Gastrocnemius medialis (tissue), 4 donors: ENCODE data around the gene OTUD7B. TPM values are rescaled to one million over a fixed set of nuclear protein-coding genes. Genes with fewer than 3 reads are reported as not detected.

Experiments used
- ATAC-seq, 2 donors: fragments of 150-250 bp; one replicate each; pipeline ENCODE4 v1.9.1; 2016
- DNase-seq, 2 donors: peaks; one replicate each; pipeline ENCODE4 v3.0.0-alpha.2; 2019
- H3K27ac ChIP-seq, 4 donors: fragments of 200-600 bp; sonication (generic); 1 replicate in 1 of 4; 2 replicates in 3 of 4; pipeline ENCODE4 v1.5.1; 2016 to 2018; ENCODE audit warnings: mild to moderate bottlenecking in 2 of 4, moderate library complexity in 1 of 4
- H3K27me3 ChIP-seq, 3 donors: fragments of 200-600 bp; sonication (generic) in 2 of 3; 1 replicate in 1 of 3; 2 replicates in 2 of 3; pipeline versions ENCODE4 v1.5.1 to v1.6.0; 2016 to 2019; ENCODE audit warnings: mild to moderate bottlenecking in 1 of 3, moderate library complexity in 1 of 3
- H3K36me3 ChIP-seq, 2 donors: fragments of 200-600 bp; sonication (generic) in 1 of 2; one replicate each; pipeline ENCODE4 v1.5.1; 2017 to 2018
- H3K4me1 ChIP-seq, 2 donors: fragments of 200-600 bp; sonication (generic) in 1 of 2; one replicate each; pipeline ENCODE4 v1.5.1; 2016 to 2017; ENCODE audit warnings: mild to moderate bottlenecking in 2 of 2
- H3K4me3 ChIP-seq, 4 donors: fragments of 200-600 bp; sonication (generic) in 3 of 4; 1 replicate in 1 of 4; 2 replicates in 3 of 4; pipeline ENCODE4 v1.5.1; 2016 to 2019; ENCODE audit warnings: mild to moderate bottlenecking in 2 of 4
- H3K9me3 ChIP-seq, 3 donors: fragments of 200-600 bp; sonication (generic) in 2 of 3; 1 replicate in 1 of 3; 2 replicates in 2 of 3; pipeline ENCODE4 v1.5.1; 2016 to 2019
- POLR2A ChIP-seq, 2 donors: fragments of 450-650 bp; IDR thresholded peaks; one replicate each; pipeline ENCODE4 v1.6.1; 2017; ENCODE audit warnings: antibody characterized with exemption in 2 of 2, mild to moderate bottlenecking in 2 of 2, moderate library complexity in 2 of 2
- in situ Hi-C, 4 donors: fragments of 200-750 bp; cut with MboI; loops; one replicate each; pipeline versions ENCODE4 v1.15.0 to v1.8.0; 2017; ENCODE audit warnings: low sequenced_read_pairs in 4 of 4
- intact Hi-C: fragments of 100-400 bp; cut with DNase I; formaldehyde crosslinking; loops from one replicate; pipeline ENCODE4 v1.15.1; 2023; ENCODE audit warnings: low total_unique reads
- total RNA-seq, 4 donors: library from RNA; depleted of rRNA; stranded (reverse); fragments of >200 nt; gene quantifications; one replicate each; pipeline versions ENCODE4 v1.1.0 to v1.2.3, GENCODE V29; 2016
- TF ChIP-seq, protein P1 (sequence below), 5 experiments: fragments of 450-650 bp in 3 of 5; fragments of 200-600 bp in 2 of 5; sonication (generic) in 2 of 5; IDR thresholded peaks in 4 of 5; conservative IDR thresholded peaks in 1 of 5; 1 replicate in 4 of 5; 2 replicates in 1 of 5; pipeline ENCODE4 v1.5.1; 2016 to 2019; ENCODE audit warnings: antibody characterized with exemption in 5 of 5, mild to moderate bottlenecking in 3 of 5, moderate library complexity in 3 of 5

The OTUD7B gene
- total RNA-seq, 4 donors from 2014 or later: 27.2 to 51.3 (median 43.6) TPM

DNA sequence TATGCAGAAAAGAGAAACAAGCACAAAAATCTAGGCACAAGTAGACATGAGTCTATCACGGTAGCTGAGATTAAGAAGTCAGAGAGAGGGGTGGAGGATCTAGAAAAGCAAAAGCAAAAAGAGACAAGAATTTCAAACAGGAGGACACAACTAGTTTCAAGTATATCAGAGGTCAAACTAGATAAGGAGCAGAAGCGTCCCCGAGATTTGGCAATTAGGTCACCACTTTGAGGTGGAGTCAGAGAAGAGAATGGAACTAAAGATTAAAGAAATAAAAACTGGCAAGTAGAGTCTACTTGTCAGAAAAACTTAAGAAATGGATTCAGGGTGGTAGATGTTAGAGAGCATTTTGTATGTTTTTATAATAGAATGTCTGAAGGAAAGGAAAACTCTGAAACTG, 85.2 kb downstream of the OTUD7B start:
- in situ Hi-C loops (no loop called here), intact Hi-C loops (no loop called here)
- Histone ChIP-seq H3K36me3 (peaks cover 0 to 54% of the 10 kb centered on the region in 2 donors), H3K9me3 (no peaks in the 10 kb centered on the region), H3K27me3 (no peaks in the 10 kb centered on the region), H3K4me3 (no peak overlapping the region), H3K27ac (no peak overlapping the region), H3K4me1 (peaks cover 29 to 33% of the 10 kb centered on the region in 2 donors)
- TF ChIP-seq, protein P1, sequence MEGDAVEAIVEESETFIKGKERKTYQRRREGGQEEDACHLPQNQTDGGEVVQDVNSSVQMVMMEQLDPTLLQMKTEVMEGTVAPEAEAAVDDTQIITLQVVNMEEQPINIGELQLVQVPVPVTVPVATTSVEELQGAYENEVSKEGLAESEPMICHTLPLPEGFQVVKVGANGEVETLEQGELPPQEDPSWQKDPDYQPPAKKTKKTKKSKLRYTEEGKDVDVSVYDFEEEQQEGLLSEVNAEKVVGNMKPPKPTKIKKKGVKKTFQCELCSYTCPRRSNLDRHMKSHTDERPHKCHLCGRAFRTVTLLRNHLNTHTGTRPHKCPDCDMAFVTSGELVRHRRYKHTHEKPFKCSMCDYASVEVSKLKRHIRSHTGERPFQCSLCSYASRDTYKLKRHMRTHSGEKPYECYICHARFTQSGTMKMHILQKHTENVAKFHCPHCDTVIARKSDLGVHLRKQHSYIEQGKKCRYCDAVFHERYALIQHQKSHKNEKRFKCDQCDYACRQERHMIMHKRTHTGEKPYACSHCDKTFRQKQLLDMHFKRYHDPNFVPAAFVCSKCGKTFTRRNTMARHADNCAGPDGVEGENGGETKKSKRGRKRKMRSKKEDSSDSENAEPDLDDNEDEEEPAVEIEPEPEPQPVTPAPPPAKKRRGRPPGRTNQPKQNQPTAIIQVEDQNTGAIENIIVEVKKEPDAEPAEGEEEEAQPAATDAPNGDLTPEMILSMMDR (IDR thresholded peaks at IDR 0.05 in 4 of 5, conservative IDR thresholded peaks at IDR 0.05 in 1 of 5): no peak
- no peak for TF ChIP-seq POLR2A (IDR thresholded peaks at IDR 0.05)
- no peak for ATAC-seq
- DNase-seq: no peak

DNA sequence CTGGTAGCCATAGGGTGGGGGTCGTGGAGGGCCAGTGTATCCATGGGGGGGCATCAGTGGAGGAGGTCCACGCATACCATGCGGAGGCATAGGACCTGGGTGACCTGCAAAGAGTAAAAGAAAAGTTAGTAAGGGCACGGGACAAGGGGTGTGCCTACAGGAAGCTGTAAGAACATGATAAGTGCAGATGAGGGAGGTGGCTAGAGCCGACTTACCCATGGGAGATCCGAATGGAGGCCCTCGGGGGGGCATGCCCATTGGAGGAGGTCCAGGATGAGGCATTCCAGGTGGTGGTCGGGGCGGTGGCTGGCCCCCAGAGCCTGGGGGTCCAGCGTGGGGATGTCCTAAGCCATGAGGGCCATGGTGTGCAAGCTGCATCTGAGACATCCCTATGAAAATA, 86.9 kb downstream of the OTUD7B start:
- H3K36me3 ChIP-seq: peaks cover 0 to 54% of the 10 kb centered on the region in 2 donors
- intact Hi-C loops: no loop called here

DNA sequence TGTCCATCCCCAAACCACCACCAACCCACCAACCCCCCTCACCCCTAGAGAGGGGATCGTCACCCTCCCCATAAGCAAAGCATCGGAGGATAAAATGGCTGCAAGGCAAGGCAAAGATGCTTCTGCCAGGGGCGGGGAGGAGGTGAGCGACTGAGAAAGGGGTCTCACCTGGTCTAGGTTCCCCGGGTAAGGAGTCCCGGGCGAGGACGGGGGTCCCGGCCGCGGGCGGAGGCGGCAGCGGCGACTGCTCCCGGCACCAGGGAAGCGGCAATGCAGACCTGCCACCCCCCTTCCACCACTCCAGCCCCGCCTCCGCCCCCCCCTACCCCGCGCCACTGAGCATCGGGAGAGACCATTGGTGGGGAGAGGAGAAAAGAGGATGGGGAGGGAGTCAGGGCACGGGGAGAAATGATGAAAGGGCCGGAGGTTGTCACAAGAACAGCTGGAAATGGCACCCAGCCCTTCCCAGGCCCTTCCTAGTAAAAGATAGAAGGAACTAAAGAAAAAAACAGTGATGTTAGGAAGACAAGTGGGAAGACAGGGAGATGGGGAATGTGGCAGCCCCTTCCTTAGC, 92.9 kb downstream of the OTUD7B start, which contains the start of gene SV2A:
TSS of gene SV2A (minus strand) at position 274 of the 574 bp plus-strand sequence. CDS start 4,004 bp downstream, outside the sequence.
- ATAC-seq (no peak), DNase-seq (no peak)
- Histone ChIP-seq H3K36me3 (peaks cover 0 to 10% of the 10 kb centered on the region in 2 donors), H3K27me3 (peaks cover 11 to 19% (median 13%) of the 10 kb centered on the region in 3 donors), H3K9me3 (no peaks in the 10 kb centered on the region), H3K27ac (no peak within 1 kb of the TSS), H3K4me1 (no peaks in the 10 kb centered on the region), H3K4me3 (peak within 1 kb of the TSS in 3 of 4 donors; percentile 33 to 44 (median 36))
- in situ Hi-C loops: no loop called here
- TF ChIP-seq, protein P1 (IDR thresholded peaks at IDR 0.05 in 4 of 5, conservative IDR thresholded peaks at IDR 0.05 in 1 of 5): no peak
- no peak for TF ChIP-seq POLR2A (IDR thresholded peaks at IDR 0.05)
- intact Hi-C loops: no loop called here

More for the DNA sequence above, 86.9 kb downstream of the OTUD7B start:
- in situ Hi-C loops: no loop called here
- Histone ChIP-seq H3K4me1 (peaks cover 29 to 32% of the 10 kb centered on the region in 2 donors), H3K27ac (no peak overlapping the region), H3K27me3 (peaks cover 0 to 4% (median under 1%) of the 10 kb centered on the region in 3 donors), H3K4me3 (no peak overlapping the region), H3K9me3 (no peaks in the 10 kb centered on the region)
- no peak for TF ChIP-seq POLR2A (IDR thresholded peaks at IDR 0.05)
- TF ChIP-seq, protein P1 (IDR thresholded peaks at IDR 0.05 in 4 of 5, conservative IDR thresholded peaks at IDR 0.05 in 1 of 5): no peak
- ATAC-seq: no peak
- no peak for DNase-seq

DNA sequence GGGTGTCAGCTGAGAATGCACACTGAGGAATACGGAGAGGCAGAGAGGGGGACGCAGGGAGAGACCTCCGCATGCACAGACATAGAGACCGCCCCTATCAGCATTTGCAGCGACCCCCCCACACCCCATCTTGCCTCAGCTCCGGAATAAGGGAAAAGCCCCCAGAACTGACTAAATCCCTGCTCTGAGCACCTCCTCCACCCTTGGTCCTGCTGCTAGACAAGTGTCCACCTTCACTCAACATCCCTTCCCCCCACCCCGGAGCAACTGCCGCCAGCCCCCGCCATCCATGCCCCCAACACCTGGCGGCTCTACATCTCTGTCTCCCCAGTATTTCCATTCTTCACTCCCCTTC, 93.7 kb downstream of the OTUD7B start:
- Histone ChIP-seq H3K36me3 (peaks cover 0 to 3% of the 10 kb centered on the region in 2 donors), H3K4me1 (no peaks in the 10 kb centered on the region), H3K4me3 (no peak overlapping the region), H3K9me3 (no peaks in the 10 kb centered on the region), H3K27me3 (peaks cover 11 to 19% (median 13%) of the 10 kb centered on the region in 3 donors), H3K27ac (no peak overlapping the region)
- in situ Hi-C loops: no loop called here
- ATAC-seq: no peak
- DNase-seq: no peak
- intact Hi-C loops: no loop called here
- TF ChIP-seq POLR2A (IDR thresholded peaks at IDR 0.05): no peak
- TF ChIP-seq, protein P1 (IDR thresholded peaks at IDR 0.05 in 4 of 5, conservative IDR thresholded peaks at IDR 0.05 in 1 of 5): no peak
